ENCODE measurements around the gene PTPRM. TPM values are rescaled to one million over a fixed set of nuclear protein-coding genes. Genes with fewer than 3 reads are reported as not detected.

Gene PTPRM
- total RNA-seq, 1 experiment from 2014 or later, result 1.6 TPM

GRCh38 chr18:7601246-7601615 lies 34.1 kb downstream of the PTPRM start:
- no TSS peak for BruUV-seq (replicated peaks)
- ATAC-seq (no peak), DNase-seq (ENCODE audit: low read depth, low spot score) (no peak)
- in situ Hi-C loops (cut with HindIII; ENCODE audit: low pct_unique_long_range_greater_than_20kb, low sequenced_read_pairs) (no loop called here), intact Hi-C loops (cut with micrococcal nuclease; ENCODE audit: unreplicated experiment) (no loop called here)
- no peak for TF ChIP-seq REST (IDR thresholded peaks at IDR 0.05; ENCODE audit: insufficient read depth in 1 of 2, low read depth in 2 of 2, low read length in 1 of 2)
- TF ChIP-seq POLR2AphosphoS5 (IDR thresholded peaks at IDR 0.05; ENCODE audit: low read depth, low read length), result no peak
- no peak for TF ChIP-seq TCF7L2 (IDR thresholded peaks at IDR 0.05; ENCODE audit: low read depth, low read length)
- no peak for TF ChIP-seq CTCF (IDR thresholded peaks at IDR 0.05)
- TF ChIP-seq SIN3A (IDR thresholded peaks at IDR 0.05; ENCODE audit: borderline replicate concordance, insufficient read depth, low read depth, low read length), result no peak
- no peak overlapping the region for H3K27ac ChIP-seq (ENCODE audit: low read length)
- ChIA-PET CTCF (no interaction called here), POLR2A (no interaction called here)
- H3K4me3 ChIP-seq (ENCODE audit: low read depth in 2 of 2, low read length in 2 of 2), result no peak overlapping the region
- H3K9me3 ChIP-seq (ENCODE audit: control insufficient read depth, insufficient read depth, low read depth, low read length), result no peaks in the 10 kb centered on the region
- H3K27me3 ChIP-seq (ENCODE audit: control insufficient read depth, insufficient read depth, low read length), result no peaks in the 10 kb centered on the region
- H3K4me1 ChIP-seq (ENCODE audit: control insufficient read depth, insufficient read depth, low read length), result no peaks in the 10 kb centered on the region
- H3K36me3 ChIP-seq (ENCODE audit: control insufficient read depth, insufficient read depth, low read length), result no peaks in the 10 kb centered on the region

GRCh38 chr18:7601936-7602335 lies 34.8 kb downstream of the PTPRM start:
- in situ Hi-C loops (cut with HindIII; ENCODE audit: low pct_unique_long_range_greater_than_20kb, low sequenced_read_pairs) (no loop called here), intact Hi-C loops (cut with micrococcal nuclease; ENCODE audit: unreplicated experiment) (no loop called here)
- no peak overlapping the region for H3K27ac ChIP-seq (ENCODE audit: low read length)
- no peaks in the 10 kb centered on the region for H3K9me3 ChIP-seq (ENCODE audit: control insufficient read depth, insufficient read depth, low read depth, low read length)
- ATAC-seq (no peak), DNase-seq (ENCODE audit: low read depth, low spot score) (no peak)
- H3K4me3 ChIP-seq (ENCODE audit: low read depth in 2 of 2, low read length in 2 of 2), result no peak overlapping the region
- TF ChIP-seq REST (IDR thresholded peaks at IDR 0.05; ENCODE audit: insufficient read depth in 1 of 2, low read depth in 2 of 2, low read length in 1 of 2), result no peak
- no peak for TF ChIP-seq CTCF (IDR thresholded peaks at IDR 0.05)
- no peak for TF ChIP-seq SIN3A (IDR thresholded peaks at IDR 0.05; ENCODE audit: borderline replicate concordance, insufficient read depth, low read depth, low read length)
- TF ChIP-seq TCF7L2 (IDR thresholded peaks at IDR 0.05; ENCODE audit: low read depth, low read length), result no peak
- no peak for TF ChIP-seq POLR2AphosphoS5 (IDR thresholded peaks at IDR 0.05; ENCODE audit: low read depth, low read length)
- BruUV-seq (replicated peaks), result no TSS peak
- H3K27me3 ChIP-seq (ENCODE audit: control insufficient read depth, insufficient read depth, low read length), result no peaks in the 10 kb centered on the region
- H3K36me3 ChIP-seq (ENCODE audit: control insufficient read depth, insufficient read depth, low read length), result no peaks in the 10 kb centered on the region
- ChIA-PET CTCF (no interaction called here), POLR2A (no interaction called here)
- no peaks in the 10 kb centered on the region for H3K4me1 ChIP-seq (ENCODE audit: control insufficient read depth, insufficient read depth, low read length)

All from Panc1 (cell line).